GM13976 (cell line): ENCODE data around the gene ZC3H11A.

Experiments
- DNase-seq: peaks from one replicate; pipeline ENCODE4 v3.0.0; 2012; ENCODE audit warnings: low spot score
- CTCF ChIP-seq: IDR thresholded peaks from 2 replicates; pipeline ENCODE4 v1.5.1; 2012; ENCODE audit warnings: borderline replicate concordance, mild to moderate bottlenecking; ENCODE audit not compliant: insufficient read depth; ENCODE audit errors: extremely low read depth, missing control alignments, control extremely low read depth
- in situ Hi-C: fragments of 300-500 bp; cut with MboI; formaldehyde crosslinking; loops from one replicate; pipeline ENCODE4 v1.12.0; 2022; ENCODE audit warnings: low sequenced_read_pairs, mixed read lengths, inconsistent platforms; ENCODE audit not compliant: unreplicated experiment

The ZC3H11A gene

GRCh38 chr1:203769505-203770343 lies 25.7 kb upstream of the ZC3H11A start:
- TF ChIP-seq CTCF: no peak
- in situ Hi-C loops: no loop called here
- no peak for DNase-seq

DNA sequence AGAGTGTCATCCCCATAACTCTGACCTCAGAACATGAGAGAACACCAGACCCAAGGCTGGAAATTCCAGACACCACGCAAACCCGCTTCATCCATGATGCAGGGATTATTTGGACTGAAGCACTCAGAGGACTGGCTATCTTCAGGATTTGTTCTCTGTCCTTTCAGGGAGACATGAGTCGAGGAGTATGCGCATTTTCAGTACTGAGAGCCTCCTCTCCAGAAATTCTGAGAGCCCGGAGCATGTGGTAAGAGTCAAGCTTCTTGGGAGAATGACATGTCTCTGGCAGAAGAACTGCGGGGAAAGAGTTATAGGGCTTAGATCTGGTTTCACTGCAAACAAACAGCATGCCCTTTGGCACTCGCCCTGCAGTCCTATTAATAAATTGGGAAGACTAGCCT lies 23.5 kb upstream of the ZC3H11A start:
- DNase-seq: no peak
- in situ Hi-C loops: no loop called here
- TF ChIP-seq CTCF: no peak

DNA sequence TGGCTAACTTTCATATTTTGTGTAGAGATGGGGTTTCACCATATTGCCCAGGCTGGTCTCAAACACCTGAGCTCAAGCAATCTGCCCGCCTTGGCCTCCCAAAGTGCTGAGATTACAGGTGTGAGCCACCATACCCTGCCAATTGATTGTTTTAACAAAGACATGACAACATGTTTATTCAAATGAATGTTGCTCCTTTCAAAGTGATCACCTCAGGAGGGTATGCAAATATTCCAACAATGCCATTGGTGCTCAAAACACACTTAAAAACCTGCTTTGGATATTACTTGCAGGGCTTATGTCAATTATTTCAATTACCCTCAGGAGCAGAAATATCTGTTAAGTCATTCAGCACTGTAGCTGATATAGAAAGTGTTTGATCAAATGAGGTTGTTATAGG lies 22.6 kb upstream of the ZC3H11A start:
- DNase-seq: no peak
- in situ Hi-C loops: no loop called here

DNA sequence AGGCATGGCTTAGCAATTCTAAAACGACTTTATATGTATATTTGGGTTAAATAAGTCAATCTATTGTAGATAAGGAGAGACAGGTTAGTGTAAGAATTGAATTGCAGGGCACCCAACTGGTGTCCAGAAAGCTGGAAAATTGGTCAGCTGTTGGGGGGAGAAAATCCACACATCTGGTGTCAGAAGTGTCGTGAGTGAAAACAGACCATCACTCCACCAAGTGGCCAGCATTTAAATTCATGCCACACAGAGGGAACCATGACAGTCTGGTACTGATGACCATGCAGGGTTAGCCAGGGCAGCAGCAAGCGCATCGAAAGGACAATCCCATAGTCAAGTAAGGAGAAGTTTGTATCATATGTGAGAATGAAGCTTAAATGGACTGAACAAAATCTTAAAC lies 18.8 kb upstream of the ZC3H11A start:
- DNase-seq: no peak
- in situ Hi-C loops: no loop called here
- no peak for TF ChIP-seq CTCF

More for the DNA sequence above, 22.6 kb upstream of the ZC3H11A start:
- TF ChIP-seq CTCF: no peak

- in situ Hi-C loops: no loop called here
- no peak for DNase-seq
- TF ChIP-seq CTCF: no peak
Measured at GRCh38 chr1:203777596-203777995, 17.8 kb upstream of the ZC3H11A start.

DNA sequence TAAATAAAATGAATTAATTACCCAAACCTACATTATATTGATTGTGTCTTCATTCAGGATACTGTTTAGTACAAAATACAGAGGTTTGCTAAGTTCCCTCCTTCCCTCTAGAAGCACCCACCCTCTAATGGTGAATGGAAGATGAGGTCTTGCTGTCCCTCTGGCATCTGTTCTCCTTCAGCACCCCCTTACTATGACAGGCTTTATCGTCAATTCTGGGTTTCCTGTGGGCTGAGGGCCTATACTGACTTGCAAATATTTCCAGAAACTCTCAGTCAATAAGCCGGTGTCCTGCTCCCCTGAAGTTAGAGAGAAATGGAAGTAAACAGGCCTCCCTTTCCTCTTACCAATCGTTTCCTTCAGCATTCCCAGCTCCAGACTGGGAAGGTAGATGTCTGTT lies 17.3 kb upstream of the ZC3H11A start:
- in situ Hi-C loops: no loop called here
- TF ChIP-seq CTCF: no peak
- DNase-seq: no peak
